HG02759 (cell line): Measurements from ENCODE around the gene SLC18A3.

Source experiments
- ATAC-seq: cut with Tn5 transposase; IDR thresholded peaks from one replicate; pipeline ENCODE4 v1.9.1; 2021; ENCODE audit warnings: mild to moderate bottlenecking, moderate library complexity; ENCODE audit not compliant: unreplicated experiment

SLC18A3 gene

GRCh38 chr10:49610114-49610457 lies at the start of gene SLC18A3:
Gene SLC18A3, plus strand, starts transcription at chr10:49610310. Its CDS starts 431 bp downstream, at chr10:49610741.
- ATAC-seq = no peak

GRCh38 chr10:49560526-49560925 lies 49.6 kb upstream of the SLC18A3 start:
- ATAC-seq = no peak

GRCh38 chr10:49562893-49563292 lies 47.2 kb upstream of the SLC18A3 start:
- no peak for ATAC-seq

GRCh38 chr10:49564461-49565009 lies 45.6 kb upstream of the SLC18A3 start:
- no peak for ATAC-seq

GRCh38 chr10:49567810-49568209 lies 42.3 kb upstream of the SLC18A3 start:
- ATAC-seq = no peak

GRCh38 chr10:49568235-49568634 lies 41.9 kb upstream of the SLC18A3 start:
- ATAC-seq = peak; percentile 80

- no peak for ATAC-seq
Observed at GRCh38 chr10:49569031-49569631, 41.0 kb upstream of the SLC18A3 start.

GRCh38 chr10:49571388-49571787 lies 38.7 kb upstream of the SLC18A3 start:
- ATAC-seq = no peak

GRCh38 chr10:49572594-49573114 lies 37.5 kb upstream of the SLC18A3 start:
- no peak for ATAC-seq

GRCh38 chr10:49575489-49576072 lies 34.5 kb upstream of the SLC18A3 start:
- ATAC-seq = no peak

- no peak for ATAC-seq
Observed at GRCh38 chr10:49577182-49577925, 32.8 kb upstream of the SLC18A3 start.

- no peak for ATAC-seq
Observed at GRCh38 chr10:49578392-49578791, 31.7 kb upstream of the SLC18A3 start.

GRCh38 chr10:49579621-49580020 lies 30.5 kb upstream of the SLC18A3 start:
- ATAC-seq = no peak

- ATAC-seq = no peak
Observed at GRCh38 chr10:49585387-49585786, 24.7 kb upstream of the SLC18A3 start.

GRCh38 chr10:49587981-49588380 lies 22.1 kb upstream of the SLC18A3 start:
- ATAC-seq = no peak

GRCh38 chr10:49592726-49593563 lies 17.2 kb upstream of the SLC18A3 start:
- no peak for ATAC-seq

GRCh38 chr10:49593564-49593875 lies 16.6 kb upstream of the SLC18A3 start:
- no peak for ATAC-seq

- ATAC-seq = no peak
Observed at GRCh38 chr10:49593998-49594397, 16.1 kb upstream of the SLC18A3 start.

- no peak for ATAC-seq
Observed at GRCh38 chr10:49594594-49594993, 15.5 kb upstream of the SLC18A3 start.

GRCh38 chr10:49595003-49595712 lies 15.0 kb upstream of the SLC18A3 start:
- no peak for ATAC-seq
